ENCODE data around the gene EVI5.
"Not testable (repeated sequence)": the region's sequence is repeated elsewhere in the genome, so short reads cannot be mapped to it uniquely, and the experiment has no call there.

Gene EVI5

DNA sequence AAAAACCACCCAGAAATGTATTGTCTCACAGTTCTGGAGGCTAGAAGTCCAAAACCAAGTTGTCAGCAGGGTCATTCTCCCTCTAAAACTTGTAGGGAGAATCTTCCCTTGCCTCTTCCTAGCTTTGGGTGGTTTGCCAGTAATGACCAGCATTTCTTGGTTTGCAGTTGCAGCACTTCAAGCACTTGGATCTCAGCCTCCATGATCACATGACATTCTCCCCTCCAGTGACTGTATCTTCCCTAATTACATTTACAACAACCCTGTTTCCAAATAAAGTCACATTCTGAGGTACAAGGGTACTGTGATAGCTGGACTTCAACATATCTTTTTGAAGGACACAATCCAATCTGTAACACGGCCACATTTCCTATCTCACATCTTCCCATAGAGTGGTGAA lies 37.2 kb downstream of the EVI5 start:
- DNase-seq: no peak

DNA sequence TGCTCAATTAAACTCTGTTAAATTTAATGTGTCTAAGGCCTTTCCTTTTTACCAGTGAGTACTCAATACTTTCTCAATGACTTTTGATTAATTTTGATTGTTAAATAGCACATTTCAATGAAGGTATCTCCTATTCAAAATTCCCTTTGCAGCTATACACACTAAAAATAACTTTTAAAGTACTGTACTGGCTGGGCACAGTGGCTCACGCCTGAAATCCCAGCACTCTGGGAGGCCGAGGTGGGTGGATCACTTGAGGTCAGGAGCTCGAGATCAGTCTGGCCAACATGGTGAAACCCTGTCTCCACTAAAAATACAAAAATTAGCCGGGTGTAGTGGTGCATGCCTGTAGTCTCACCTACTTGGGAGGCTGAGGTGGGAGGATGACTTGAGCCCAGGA lies 38.7 kb downstream of the EVI5 start:
- not testable (repeated sequence) for DNase-seq

DNA sequence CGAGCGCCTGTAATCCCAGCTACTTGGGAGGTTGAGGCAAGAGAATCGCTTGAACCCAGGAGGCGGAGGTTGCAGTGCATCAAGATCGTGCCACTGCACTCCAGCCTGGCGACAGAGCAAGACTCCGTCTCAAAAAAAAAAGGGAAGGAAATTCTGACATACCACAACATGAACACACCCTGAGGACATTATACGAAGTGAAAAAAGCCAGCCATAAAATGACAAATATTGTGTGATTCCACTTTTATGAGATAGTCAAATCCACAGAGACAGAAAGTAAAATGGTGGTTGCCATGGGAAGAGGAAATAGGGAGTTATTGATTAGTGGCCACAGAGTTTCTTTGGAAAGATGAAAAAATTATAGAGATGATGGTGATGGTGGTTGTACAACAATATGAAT lies 41.7 kb downstream of the EVI5 start:
- no peak for DNase-seq

DNA sequence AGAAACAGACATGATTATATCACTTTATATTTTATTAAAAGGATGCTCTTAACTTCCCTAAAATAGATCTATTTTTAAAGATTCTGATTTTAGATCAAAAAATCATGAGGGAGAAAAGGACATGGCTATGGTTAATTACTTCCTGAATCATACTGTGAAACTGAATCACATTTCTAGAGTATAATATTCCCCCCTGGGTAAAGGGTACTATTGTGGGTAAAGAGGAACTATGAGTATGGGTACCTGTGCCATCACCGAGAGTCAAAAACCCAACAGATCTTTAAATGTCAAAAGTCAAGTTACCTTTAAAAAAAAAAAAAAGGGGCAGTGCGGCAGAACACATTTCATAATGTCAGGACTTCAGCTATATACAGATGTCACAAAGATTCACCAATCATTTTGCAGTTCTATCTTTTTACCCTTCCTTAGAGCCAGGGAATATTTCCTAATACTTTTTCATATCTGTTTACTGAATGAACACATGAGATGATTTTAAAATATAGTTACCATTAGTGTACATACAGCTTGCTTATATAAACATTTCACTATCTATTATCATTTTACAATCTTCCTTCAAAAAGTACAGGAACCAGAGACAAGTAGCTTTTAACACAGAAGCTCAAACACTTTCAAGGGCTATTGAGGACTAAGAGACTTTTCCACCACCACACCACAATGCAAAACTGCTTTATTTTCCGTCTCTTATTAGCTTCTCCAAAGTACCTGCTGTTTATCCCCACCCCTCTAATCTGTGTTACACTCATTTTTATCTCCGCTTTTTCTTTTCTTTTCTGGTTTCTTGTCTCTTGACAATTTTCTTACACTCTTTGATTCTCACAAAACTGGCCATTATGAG lies 45.0 kb downstream of the EVI5 start:
- DNase-seq: no peak

DNA sequence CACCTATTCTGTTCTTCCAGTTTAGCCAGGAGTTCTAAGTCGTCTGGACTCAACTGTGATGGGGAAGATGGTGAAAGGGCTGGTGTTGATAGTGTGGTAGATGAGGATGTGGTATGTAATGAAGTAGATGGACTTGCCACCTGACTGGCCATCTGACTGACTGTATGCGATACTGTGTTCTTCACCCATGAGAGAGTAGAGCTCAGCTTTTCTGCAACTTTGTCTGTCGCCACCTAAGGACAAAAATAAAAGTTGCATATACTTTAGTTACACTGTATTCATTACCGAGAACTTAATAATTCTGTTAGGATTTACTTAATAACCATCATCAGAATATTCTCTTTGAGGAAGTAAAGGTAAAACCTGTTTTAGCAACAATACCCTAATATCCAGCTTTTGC lies 48.5 kb downstream of the EVI5 start:
- no peak for DNase-seq

DNA sequence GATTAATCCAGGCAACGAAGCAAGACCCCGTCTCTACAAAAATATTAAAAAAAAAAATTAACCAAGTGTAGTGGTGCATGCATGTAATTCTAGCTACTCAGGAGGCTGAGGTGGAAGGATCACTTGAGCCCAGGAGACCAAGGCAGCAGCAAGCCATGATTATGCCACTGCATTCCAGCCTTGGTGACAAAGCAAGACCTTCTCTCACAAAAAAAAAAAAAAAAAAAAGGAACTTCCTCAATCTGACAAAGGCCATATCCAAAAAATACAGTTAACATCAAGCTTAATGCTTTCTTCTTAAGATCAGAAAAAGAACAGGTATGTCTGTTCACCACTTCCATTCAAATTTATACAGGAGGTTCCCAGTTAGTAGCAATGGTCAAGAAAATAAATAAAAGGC lies 54.4 kb downstream of the EVI5 start:
- no peak for DNase-seq

DNA sequence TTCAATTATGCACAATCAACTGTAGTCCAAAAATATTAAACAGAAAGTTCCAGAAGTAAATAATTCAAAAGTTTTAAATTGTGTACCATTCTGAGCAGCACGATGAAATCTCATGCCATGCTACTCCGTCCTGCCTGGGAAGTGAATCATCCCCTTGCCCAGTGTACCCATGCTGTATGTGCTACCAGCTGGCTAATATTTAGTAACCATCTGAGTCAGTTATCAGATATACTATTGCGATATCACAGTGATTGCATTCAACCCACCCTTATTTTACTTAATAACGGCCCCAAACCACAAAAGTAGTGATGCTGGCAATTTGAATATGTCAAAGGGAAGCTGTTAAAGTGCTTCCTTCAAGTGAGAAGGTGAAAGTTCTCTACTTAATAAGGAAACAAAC lies 56.2 kb downstream of the EVI5 start:
- DNase-seq: no peak

DNA sequence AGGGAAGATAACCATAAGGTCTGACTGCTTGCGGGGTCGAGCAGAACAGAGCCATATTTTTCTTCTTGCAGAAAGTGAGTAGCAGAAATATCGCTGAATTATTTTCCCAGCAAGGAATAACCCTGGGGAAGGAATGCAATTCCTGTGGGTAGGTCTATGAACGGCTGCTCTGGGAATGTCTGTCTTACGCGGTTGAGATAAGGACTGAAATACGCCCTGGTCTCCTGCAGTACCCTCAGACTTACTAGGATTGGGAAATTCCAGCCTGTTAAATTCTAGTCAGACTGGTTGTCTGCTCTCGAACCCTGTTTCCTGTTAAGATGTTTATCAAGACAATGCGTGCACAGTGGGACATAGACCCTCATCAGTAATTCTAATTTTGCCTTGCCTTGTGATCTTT lies 61.2 kb downstream of the EVI5 start:
- DNase-seq: not testable (repeated sequence)

DNA sequence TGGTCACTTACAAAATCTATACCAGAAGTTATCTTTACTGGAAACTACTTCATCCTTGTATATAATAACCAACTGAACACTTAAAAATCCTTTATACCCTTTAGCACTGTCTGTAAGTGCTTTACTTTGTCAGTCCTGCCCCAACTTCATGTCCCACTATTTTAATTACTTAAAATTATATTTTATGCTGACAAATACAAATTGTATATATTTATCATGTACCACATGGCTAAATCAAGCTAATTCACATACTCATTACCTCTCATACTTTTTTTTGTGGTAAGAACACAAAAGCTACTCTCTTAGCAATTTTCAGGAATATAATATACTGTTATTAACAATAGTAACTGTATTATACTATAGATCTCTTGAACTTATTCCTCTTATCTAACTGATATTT lies 63.0 kb downstream of the EVI5 start:
- no peak for DNase-seq

DNA sequence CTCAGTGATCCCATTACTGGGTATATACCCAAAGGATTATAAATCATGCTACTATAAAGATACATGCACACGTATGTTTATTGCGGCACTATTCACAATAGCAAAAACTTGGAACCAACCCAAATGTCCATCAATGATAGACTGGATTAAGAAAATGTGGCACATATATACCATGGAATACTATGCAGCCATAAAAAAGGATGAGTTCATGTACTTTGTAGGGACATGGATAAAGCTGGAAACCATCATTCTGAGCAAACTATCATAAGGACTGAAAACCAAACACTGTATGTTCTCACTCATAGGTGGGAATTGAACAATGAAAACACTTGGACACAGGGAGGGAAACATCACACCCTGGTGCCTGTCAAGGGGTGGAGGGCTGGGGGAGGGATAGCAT lies 63.8 kb downstream of the EVI5 start:
- not testable (repeated sequence) for DNase-seq

DNA sequence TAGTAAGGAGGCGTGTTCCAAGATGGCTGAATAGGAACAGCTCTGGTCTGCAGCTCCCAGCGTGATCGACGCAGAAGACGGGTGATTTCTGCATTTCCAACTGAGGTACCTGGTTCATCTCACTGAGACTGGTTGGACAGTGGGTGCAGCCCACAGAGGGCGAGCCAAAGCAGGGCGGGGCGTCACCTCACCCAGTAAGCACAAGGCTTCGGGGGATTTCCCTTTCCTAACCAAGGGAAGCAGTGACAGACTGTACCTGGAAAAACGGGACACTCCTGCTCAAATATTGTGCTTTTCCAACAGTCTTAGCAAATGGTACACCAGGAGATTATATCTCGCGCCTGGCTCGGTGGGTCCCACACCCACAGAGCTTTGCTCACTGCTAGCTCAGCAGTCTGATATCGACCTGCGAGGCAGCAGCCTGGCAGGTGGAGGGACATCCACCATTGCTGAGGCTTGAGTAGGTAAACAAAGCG lies 69.4 kb downstream of the EVI5 start:
- not testable (repeated sequence) for DNase-seq

DNA sequence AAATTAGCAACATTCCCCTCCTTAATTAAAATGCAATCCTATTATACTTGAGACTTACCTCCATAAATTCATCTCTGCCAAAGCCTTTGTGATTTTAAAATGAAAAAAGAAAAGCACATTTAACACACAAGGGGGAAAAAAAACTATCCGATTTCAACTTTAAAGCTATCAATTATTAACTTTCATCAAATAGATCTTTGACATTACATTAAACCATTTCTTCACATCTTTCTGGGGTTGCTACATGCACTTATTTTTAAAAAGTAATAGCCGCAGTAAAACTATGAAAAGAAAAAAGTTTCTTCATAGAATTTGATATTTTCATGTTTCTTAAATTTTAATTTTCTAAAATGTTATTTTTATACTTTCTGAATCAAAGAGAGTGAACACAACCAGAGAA lies 71.0 kb downstream of the EVI5 start:
- no peak for DNase-seq

DNA sequence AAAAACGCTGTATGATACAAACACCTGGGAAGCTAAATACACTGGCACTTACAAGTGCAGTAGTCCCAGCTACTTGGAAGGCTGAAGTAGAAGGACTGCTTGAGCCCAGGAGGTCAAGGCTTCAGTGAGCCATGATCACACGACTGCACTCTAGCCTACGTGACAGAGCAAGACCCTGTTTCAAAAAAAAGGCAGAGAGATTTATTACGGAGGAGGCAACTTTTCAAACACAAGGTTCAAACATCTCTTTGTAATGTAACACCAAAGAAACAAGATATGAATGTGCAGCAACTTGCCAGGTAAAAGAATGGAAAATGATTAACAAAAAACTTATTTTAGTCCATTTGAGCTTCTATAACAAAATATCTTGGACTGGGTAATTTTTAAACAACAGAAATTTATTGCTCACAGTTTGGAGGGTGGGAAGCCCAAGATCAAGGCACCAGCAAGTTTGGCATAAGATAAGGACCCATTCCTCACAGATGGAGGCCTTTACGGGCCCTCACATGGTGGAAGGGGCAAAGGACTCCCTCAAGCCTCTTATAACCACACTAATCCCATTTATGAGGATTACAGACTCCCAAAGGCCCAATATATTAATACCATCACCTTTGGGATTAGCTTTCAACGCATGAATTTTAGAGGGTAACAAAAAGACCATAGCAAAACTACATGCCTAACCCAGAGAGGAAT lies 73.3 kb downstream of the EVI5 start:
- no peak for DNase-seq

DNA sequence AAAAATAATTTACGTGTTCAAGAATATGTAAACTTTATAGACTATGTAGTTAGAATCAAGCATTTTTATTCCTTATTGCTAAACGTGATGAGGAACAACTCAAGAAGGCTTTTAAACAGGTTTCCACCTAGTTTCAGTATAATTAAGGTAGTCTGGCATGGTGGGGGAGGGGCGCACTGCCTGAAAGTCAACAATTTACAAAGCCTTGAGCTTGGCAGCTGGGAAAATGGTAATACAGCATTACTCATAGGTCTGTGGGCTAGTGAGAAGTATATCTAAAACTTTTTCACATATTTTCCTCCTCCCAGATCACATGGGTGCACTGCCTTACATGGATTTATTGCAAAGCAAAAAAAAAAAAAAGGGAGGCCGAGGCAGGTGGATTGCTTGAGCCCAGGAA lies 75.2 kb downstream of the EVI5 start:
- peak; percentile 60 for DNase-seq

DNA sequence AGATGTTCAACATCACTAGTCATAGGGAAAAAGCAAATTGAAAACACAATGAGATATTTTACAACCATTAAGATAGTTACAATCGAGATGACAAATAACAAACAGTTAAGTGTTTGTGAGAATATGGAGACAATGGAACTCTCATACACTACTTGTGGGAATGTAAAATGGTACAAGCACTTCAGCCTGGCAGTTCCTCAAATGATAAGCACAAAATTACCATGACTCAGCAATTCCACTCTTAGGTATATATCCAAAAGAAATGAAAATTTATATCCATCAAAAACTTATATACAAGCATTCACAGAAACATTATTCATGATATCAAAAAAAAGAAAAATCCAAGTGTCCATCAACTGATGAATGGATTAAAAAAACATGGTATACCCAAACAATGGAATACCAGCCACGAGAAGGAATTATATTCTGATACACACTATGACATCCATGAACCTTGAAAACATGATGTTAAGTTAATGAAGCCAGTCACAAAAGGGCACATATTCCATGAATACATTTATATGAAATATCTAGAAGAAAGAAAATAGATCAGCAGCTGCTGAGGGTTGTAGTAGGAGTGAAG lies 76.4 kb downstream of the EVI5 start:
- no peak for DNase-seq

DNA sequence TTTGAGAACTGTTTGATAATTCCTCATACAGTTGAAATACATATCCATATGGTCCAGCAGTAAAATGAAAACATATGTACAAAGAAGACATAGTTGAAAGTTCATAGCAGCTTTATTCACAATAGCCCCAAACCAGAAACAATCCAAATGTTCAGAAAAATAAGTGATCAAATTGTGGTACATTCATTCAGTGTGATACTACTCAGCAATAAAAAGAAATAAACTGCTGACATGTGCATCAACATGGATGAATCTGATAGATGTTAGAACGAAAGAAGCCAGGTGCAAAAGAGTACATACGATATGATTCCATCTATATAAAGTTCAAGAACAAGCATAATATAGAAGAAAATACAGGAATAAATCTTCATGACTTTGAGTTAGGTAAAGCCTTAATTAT lies 77.2 kb downstream of the EVI5 start:
- no peak for DNase-seq

DNA sequence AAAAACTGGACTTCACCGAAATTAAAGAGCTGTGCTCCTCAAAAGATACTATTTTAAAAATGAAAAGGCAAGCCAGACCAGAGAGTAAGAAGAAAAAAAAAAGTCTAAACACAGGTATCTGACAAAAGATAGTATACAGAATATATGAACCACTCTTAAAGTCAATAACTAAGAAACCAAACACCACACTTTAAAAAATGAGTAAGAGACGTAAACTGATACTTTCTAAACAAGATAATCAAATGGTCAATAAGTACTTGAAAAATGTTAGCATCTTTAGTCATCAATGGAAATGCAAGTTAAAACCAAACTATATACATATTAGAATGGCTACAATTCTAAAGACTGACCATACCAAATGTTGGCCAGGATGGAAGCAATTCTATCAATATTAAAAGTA lies 77.6 kb downstream of the EVI5 start:
- no peak for DNase-seq

DNA sequence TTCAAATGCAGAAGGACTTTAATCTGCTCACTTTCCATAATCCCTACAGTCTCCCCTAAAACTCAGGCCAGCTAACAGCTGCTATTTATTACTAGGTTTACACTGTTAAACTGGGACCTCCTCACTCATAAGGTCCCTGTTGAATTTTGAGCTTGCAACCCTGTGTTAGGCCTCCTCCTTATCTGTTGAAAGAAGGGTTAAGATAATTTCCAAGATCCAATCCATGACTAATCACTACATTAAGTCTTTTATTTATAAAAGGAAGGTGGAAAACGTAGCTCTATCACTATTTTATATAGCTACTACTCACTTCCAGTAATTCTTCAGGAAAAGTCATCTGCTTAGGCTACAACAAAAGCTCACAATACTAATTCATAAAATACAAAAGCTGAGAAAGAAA lies 79.5 kb downstream of the EVI5 start:
- peak; percentile 1 for DNase-seq

DNA sequence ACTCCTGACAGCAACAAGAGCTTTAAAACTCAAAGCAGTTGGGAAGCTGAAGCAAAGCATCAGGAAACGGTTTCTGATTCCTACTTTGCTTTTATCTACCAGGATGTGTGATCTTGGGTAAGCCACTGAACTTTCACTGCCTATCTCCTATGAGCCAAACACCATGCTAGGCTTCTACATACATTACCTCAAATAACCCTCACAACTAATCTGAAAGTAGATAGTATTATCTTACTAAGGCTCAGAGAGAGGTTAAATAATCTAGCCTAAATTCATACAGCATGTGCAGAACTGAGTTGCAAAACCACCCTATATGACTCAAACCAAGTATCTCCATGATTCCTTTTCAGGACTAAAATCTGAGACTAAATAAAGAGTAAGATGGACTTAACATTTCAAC lies 83.8 kb downstream of the EVI5 start:
- DNase-seq: peak; percentile 7

DNA sequence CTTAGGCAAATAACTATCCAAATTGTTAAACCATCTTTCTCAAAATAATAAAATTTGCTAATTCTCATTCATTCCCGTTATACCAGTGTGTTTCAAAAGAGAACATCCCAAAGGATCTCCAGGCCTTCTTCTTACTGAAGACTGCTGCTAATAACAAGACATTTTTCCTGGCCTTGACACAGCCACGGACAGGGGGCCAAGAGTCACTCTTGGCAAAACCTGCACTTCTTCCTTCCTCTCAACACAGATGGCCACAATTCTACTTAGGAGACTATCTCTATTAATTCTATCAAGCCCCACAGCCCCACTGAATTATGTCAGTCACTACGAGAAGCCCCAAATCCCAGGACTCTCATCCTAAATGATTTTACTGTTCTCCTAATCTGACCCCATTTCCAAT lies 86.0 kb downstream of the EVI5 start:
- DNase-seq: no peak

DNA sequence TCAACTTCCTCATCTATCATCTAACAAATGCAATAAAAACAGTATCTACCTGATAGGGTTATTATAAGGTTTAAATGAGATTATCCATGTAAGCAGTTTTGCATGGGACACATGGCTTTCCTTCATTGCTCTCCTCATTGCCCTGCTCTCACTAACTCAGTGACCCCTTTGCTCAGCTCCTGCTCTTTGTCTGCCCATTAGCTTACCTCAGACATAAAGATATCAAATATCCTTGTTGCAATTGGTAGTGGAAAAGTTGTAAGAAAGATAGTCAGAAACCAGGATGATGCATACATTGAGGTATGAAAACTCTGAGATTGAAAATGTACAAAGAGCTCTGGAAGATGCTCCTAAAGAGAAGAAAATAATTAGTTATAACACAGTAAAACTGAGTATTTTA lies 89.8 kb downstream of the EVI5 start:
- no peak for DNase-seq

DNA sequence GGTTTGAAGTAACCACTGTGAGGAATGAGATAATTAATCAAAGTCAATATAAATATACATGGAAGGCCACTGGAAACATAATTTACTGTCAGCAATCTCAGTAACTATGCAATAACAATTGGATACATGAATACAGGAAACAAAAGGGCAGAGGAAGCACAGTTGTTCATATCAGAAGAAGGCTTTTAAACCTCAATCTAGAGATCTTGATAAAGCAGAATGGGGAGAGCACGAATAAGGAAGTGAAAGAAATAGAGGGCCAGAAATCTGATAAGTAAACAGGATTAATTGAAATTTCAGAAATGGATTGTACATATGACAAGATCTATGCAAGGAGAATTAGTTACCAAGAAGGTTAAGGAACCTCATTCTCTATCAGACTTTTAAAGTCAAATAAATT lies 93.0 kb downstream of the EVI5 start:
- no peak for DNase-seq

DNA sequence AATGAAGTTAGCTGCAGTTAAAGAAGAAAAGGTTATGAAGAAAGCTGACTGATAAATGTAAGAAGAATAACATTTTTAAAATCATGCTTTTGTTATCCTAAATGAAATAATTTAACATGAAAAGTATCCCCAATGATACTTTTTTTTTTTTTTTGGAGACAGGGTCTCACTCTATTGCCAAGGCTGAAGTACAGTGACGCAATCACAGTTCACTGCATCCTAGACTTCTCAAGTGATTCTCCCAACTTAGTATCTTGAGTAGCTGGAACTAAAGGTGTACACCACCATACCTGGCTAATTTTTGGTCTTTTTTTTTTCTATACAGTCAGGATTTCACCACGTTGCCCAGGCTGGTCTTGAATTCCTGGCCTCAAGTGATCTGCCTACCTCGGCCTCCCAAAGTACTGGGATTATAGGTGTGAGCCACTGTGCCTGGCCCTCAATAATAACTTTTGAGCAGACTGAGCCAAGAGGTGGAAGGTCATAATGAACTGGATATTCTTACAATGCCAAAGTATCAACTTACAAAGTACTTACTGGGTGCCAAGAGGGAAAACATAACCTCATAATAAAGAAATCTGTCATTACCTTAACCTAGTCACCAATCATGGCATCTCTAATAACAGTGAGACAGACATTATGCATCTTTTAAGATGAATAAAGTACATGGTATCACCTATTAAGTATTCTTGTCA lies 94.5 kb downstream of the EVI5 start:
- no peak for DNase-seq
